Measurements from ENCODE around the gene RFX3.

GRCh38 chr9:3513265-3513818 lies 12.5 kb downstream of the RFX3 start:
- TF ChIP-seq ZFP41 (tag by site-specific recombination; IDR thresholded peaks at IDR 0.05; ENCODE audit: borderline replicate concordance) (no peak), ZNF132 (tag by site-specific recombination; IDR thresholded peaks at IDR 0.05; ENCODE audit: borderline replicate concordance) (no peak), ZNF223 (tag by site-specific recombination; IDR thresholded peaks at IDR 0.05) (no peak), ZNF280D (tag by site-specific recombination; IDR thresholded peaks at IDR 0.05) (no peak), SP2 (tag by site-specific recombination; IDR thresholded peaks at IDR 0.05) (no peak), ZNF548 (tag by site-specific recombination; IDR thresholded peaks at IDR 0.05) (no peak), ZFP69B (tag by site-specific recombination; IDR thresholded peaks at IDR 0.05) (no peak)
